Sigmoid colon (tissue), 4 donors: ENCODE data around the gene GAMT.

Experiments used
- EP300 ChIP-seq, 4 donors: sonication (generic); formaldehyde crosslinking; IDR thresholded peaks; one replicate each; pipeline ENCODE4 v1.6.1; 2017; ENCODE audit warnings: antibody characterized with exemption in 4 of 4
- POLR2A ChIP-seq, 2 donors: fragments of 450-650 bp; IDR thresholded peaks; one replicate each; pipeline ENCODE4 v1.6.1; 2016; ENCODE audit warnings: antibody characterized with exemption in 2 of 2, mild to moderate bottlenecking in 2 of 2, moderate library complexity in 2 of 2
- TF ChIP-seq, protein P1 (sequence below), 4 experiments: fragments of 450-650 bp in 3 of 4; fragments of 200-600 bp in 1 of 4; IDR thresholded peaks; one replicate each; pipeline ENCODE4 v1.5.1; 2016 to 2019; ENCODE audit warnings: antibody characterized with exemption in 4 of 4, mild to moderate bottlenecking in 3 of 4, moderate library complexity in 2 of 4

GRCh38 chr19:1362387-1363257 lies 38.7 kb downstream of the GAMT start:
- no peak for TF ChIP-seq EP300 (IDR thresholded peaks at IDR 0.05)
- TF ChIP-seq, protein P1, sequence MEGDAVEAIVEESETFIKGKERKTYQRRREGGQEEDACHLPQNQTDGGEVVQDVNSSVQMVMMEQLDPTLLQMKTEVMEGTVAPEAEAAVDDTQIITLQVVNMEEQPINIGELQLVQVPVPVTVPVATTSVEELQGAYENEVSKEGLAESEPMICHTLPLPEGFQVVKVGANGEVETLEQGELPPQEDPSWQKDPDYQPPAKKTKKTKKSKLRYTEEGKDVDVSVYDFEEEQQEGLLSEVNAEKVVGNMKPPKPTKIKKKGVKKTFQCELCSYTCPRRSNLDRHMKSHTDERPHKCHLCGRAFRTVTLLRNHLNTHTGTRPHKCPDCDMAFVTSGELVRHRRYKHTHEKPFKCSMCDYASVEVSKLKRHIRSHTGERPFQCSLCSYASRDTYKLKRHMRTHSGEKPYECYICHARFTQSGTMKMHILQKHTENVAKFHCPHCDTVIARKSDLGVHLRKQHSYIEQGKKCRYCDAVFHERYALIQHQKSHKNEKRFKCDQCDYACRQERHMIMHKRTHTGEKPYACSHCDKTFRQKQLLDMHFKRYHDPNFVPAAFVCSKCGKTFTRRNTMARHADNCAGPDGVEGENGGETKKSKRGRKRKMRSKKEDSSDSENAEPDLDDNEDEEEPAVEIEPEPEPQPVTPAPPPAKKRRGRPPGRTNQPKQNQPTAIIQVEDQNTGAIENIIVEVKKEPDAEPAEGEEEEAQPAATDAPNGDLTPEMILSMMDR (IDR thresholded peaks at IDR 0.05) = no peak
- TF ChIP-seq POLR2A (IDR thresholded peaks at IDR 0.05) = no peak
